Panc1 (cell line): Measurements from ENCODE around the gene UGT1A7. TPM values are rescaled to one million over a fixed set of nuclear protein-coding genes. Genes with fewer than 3 reads are reported as not detected.

Experiments used
- ATAC-seq: fragments of 200-7000 bp; cut with Tn5 transposase; 2 replicates; pipeline ENCODE4 v1.9.1; 2020; ENCODE audit warnings: mild to moderate bottlenecking, moderate library complexity
- BruUV-seq: library from RNA; stranded (reverse); fragments of 400-500 nt; replicated peaks from 2 replicates; lab custom pipeline; 2021; lab: Mats Ljungman, UMichigan
- CTCF ChIA-PET: fragments of 300-600 bp; sonication (Branson Sonifier 250); formaldehyde crosslinking; loops from one replicate; lab custom pipeline; 2022; ENCODE audit warnings: antibody characterized with exemption; lab: Charles Lee
- POLR2A ChIA-PET: fragments of 300-600 bp; sonication (Branson Sonifier 250); formaldehyde crosslinking; loops from one replicate; lab custom pipeline; 2022; ENCODE audit warnings: antibody characterized with exemption; lab: Charles Lee
- DNase-seq: peaks from one replicate; pipeline ENCODE4 v3.0.0-alpha.2; 2010; ENCODE audit warnings: low read depth, low spot score
- H3K27ac ChIP-seq: 2 replicates; pipeline ENCODE4 v1.5.1; 2011; ENCODE audit warnings: mild to moderate bottlenecking, low read length, inconsistent platforms
- H3K27me3 ChIP-seq: fragments of 200-500 bp; sonication (Bioruptor generic); 2 replicates; pipeline ENCODE4 v1.6.0; 2014; ENCODE audit warnings: low read length, inconsistent platforms; ENCODE audit not compliant: control insufficient read depth, insufficient read depth
- H3K36me3 ChIP-seq: fragments of 200-500 bp; sonication (Bioruptor generic); 2 replicates; pipeline ENCODE4 v1.5.1; 2014; ENCODE audit warnings: inconsistent platforms, mild to moderate bottlenecking, low read length, moderate library complexity; ENCODE audit not compliant: control insufficient read depth, insufficient read depth
- H3K4me1 ChIP-seq: 2 replicates; pipeline ENCODE4 v1.5.1; 2011; ENCODE audit warnings: inconsistent platforms, mild to moderate bottlenecking, low read length, moderate library complexity; ENCODE audit not compliant: control insufficient read depth, insufficient read depth
- H3K4me3 ChIP-seq, 2 experiments: 2 replicates each; pipeline ENCODE4 v1.5.1; 2011 to 2012; ENCODE audit warnings: low read depth in 2 of 2, low read length in 2 of 2, mild to moderate bottlenecking in 2 of 2, inconsistent platforms in 1 of 2, moderate library complexity in 1 of 2
- H3K9me3 ChIP-seq: fragments of 200-500 bp; sonication (Bioruptor generic); 2 replicates; pipeline ENCODE4 v1.5.1; 2014; ENCODE audit warnings: low read depth, mild to moderate bottlenecking, inconsistent platforms, low read length, moderate library complexity; ENCODE audit not compliant: control insufficient read depth, insufficient read depth
- CTCF ChIP-seq: fragments of 450-650 bp; IDR thresholded peaks from 2 replicates; pipeline ENCODE4 v1.5.1; 2017; ENCODE audit warnings: mild to moderate bottlenecking
- POLR2AphosphoS5 ChIP-seq: IDR thresholded peaks from 2 replicates; pipeline ENCODE4 v1.6.1; 2012; ENCODE audit warnings: mild to moderate bottlenecking, low read depth, low read length, moderate library complexity
- REST ChIP-seq, 2 experiments: IDR thresholded peaks; 2 replicates each; pipeline ENCODE4 v1.6.1; 2011 to 2012; ENCODE audit warnings: low read depth in 2 of 2, control low read depth in 1 of 2, low read length in 1 of 2, mild to moderate bottlenecking in 1 of 2, moderate library complexity in 1 of 2; ENCODE audit not compliant: insufficient read depth in 1 of 2
- SIN3A ChIP-seq: IDR thresholded peaks from 2 replicates; pipeline ENCODE4 v1.6.1; 2012; ENCODE audit warnings: low read depth, mild to moderate bottlenecking, low read length, moderate library complexity, borderline replicate concordance; ENCODE audit not compliant: insufficient read depth
- TCF7L2 ChIP-seq: IDR thresholded peaks from 2 replicates; pipeline ENCODE4 v1.6.1; 2011; ENCODE audit warnings: mild to moderate bottlenecking, low read depth, low read length, inconsistent platforms
- in situ Hi-C: cut with HindIII; loops from 2 replicates; pipeline ENCODE4 v1.10.0; 2016; ENCODE audit warnings: low sequenced_read_pairs, low pct_unique_long_range_greater_than_20kb
- intact Hi-C: fragments of 100-400 bp; cut with micrococcal nuclease; formaldehyde crosslinking; loops from one replicate; pipeline ENCODE4 v1.10.0; 2022; ENCODE audit not compliant: unreplicated experiment
- total RNA-seq: library from RNA; stranded (reverse); gene quantifications from one replicate; pipeline ENCODE4 v1.2.1, GENCODE V29; 2021; ENCODE audit not compliant: unreplicated experiment

Gene UGT1A7
- total RNA-seq, 1 experiment from 2014 or later: not detected

DNA sequence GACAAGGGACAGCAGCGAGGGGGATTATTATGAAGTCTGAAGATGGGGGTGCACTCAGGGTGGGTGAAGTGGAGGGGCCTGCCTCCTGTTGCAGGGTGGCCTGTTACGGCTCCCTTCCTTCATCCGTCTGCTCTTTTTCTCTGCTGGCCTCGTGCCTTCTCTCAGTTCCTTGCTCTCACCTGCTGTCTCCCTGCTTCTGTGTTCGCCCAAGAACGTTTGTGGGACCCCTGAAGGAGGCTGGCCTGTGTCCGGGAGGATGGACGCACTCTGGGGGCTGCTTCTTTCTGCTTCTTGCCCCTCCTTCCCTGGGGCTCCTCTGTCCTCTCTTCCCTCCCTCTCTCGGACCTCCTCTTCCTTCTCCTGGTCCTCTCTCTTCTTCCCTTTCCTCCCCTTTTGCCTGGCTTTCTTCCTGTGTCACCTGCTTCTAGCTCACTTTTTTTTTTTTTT is 110.2 kb downstream of the UGT1A7 start:
- CTCF ChIA-PET: no interaction called here
- no peaks in the 10 kb centered on the region for H3K4me1 ChIP-seq

DNA sequence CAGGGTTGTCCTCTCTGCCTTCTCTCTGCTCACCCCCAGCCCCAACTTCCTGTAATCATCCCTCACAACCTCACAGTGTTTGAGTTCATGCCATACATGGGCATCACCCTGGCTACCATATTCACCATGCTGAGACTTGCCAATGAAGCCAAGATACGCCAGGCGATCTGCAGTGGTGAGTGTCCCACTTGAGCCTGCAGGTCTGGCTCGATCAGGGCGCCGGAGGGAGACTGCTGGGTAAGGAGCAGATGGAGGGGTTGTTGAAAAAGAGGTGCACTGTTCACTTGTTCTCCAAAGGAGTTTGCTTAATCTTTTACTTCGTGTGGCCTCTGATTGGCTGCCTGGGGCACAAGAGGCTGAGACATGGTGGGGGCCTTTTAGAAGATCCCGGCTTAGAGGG is 111.0 kb downstream of the UGT1A7 start:
- no peak for TF ChIP-seq TCF7L2
- TF ChIP-seq POLR2AphosphoS5: no peak
- TF ChIP-seq SIN3A: no peak
- no peak for TF ChIP-seq CTCF
- TF ChIP-seq REST (IDR thresholded peaks at IDR 0.05; ENCODE audit: insufficient read depth in 1 of 2, low read depth in 2 of 2, low read length in 1 of 2): no peak
- no peaks in the 10 kb centered on the region for H3K27me3 ChIP-seq
- no peaks in the 10 kb centered on the region for H3K36me3 ChIP-seq
- BruUV-seq: no TSS peak
- DNase-seq (no peak), ATAC-seq (no peak)
- no peaks in the 10 kb centered on the region for H3K9me3 ChIP-seq
- intact Hi-C loops (no loop called here), in situ Hi-C loops (no loop called here)
- no peaks in the 10 kb centered on the region for H3K4me1 ChIP-seq
- H3K4me3 ChIP-seq: no peak overlapping the region
- CTCF ChIA-PET: no interaction called here
- POLR2A ChIA-PET: no interaction called here
- no peak overlapping the region for H3K27ac ChIP-seq

More for the DNA sequence above, 110.2 kb downstream of the UGT1A7 start:
- no peak for DNase-seq
- no peaks in the 10 kb centered on the region for H3K9me3 ChIP-seq
- in situ Hi-C loops (no loop called here), intact Hi-C loops (no loop called here)
- POLR2A ChIA-PET: no interaction called here
- ATAC-seq: no peak
- no peak overlapping the region for H3K4me3 ChIP-seq
- no peak overlapping the region for H3K27ac ChIP-seq
- TF ChIP-seq POLR2AphosphoS5: no peak
- no peak for TF ChIP-seq TCF7L2
- no peak for TF ChIP-seq REST (IDR thresholded peaks at IDR 0.05; ENCODE audit: insufficient read depth in 1 of 2, low read depth in 2 of 2, low read length in 1 of 2)
- no peak for TF ChIP-seq CTCF
- TF ChIP-seq SIN3A: no peak
- H3K27me3 ChIP-seq: no peaks in the 10 kb centered on the region
- H3K36me3 ChIP-seq: no peaks in the 10 kb centered on the region
- BruUV-seq: no TSS peak
